HepG2 (cell line): ENCODE measurements around the gene SPECC1L. TPM values are rescaled to one million over a fixed set of nuclear protein-coding genes. Genes with fewer than 3 reads are reported as not detected.

ENCODE experiments used
- FOSL2 ChIP-seq: sonication (generic); formaldehyde crosslinking; IDR thresholded peaks from 2 replicates; pipeline ENCODE4 v1.4.0; 2020; ENCODE audit warnings: missing genetic modification reagents
- FOXK1 ChIP-seq: sonication (generic); formaldehyde crosslinking; IDR thresholded peaks from 2 replicates; pipeline ENCODE4 v1.4.0; 2020; ENCODE audit warnings: low read depth, missing genetic modification reagents, borderline replicate concordance
- GLMP ChIP-seq: sonication (generic); formaldehyde crosslinking; IDR thresholded peaks from 2 replicates; pipeline ENCODE4 v1.9.0; 2021; ENCODE audit warnings: missing genetic modification reagents, mild to moderate bottlenecking, borderline replicate concordance
- IKZF4 ChIP-seq: sonication (generic); formaldehyde crosslinking; IDR thresholded peaks from 2 replicates; pipeline ENCODE4 v1.5.1; 2020; ENCODE audit warnings: borderline replicate concordance, mild to moderate bottlenecking, low read depth, missing genetic modification reagents; ENCODE audit errors: not compliant biosample characterization
- IRF1 ChIP-seq: sonication (generic); formaldehyde crosslinking; IDR thresholded peaks from 2 replicates; pipeline ENCODE4 v1.4.0; 2020; ENCODE audit warnings: low read depth, mild to moderate bottlenecking, missing genetic modification reagents
- NONO ChIP-seq, 2 experiments: fragments of 450-650 bp in 1 of 2; sonication (generic) in 1 of 2; formaldehyde crosslinking in 1 of 2; IDR thresholded peaks in 1 of 2; conservative IDR thresholded peaks in 1 of 2; 2 replicates each; pipeline versions ENCODE4 v1.6.1 to v1.8.0; 2017 to 2022; ENCODE audit warnings: mild to moderate bottlenecking in 1 of 2, missing genetic modification reagents in 1 of 2, moderate library complexity in 1 of 2
- PHB2 ChIP-seq: fragments of 450-650 bp; IDR thresholded peaks from 2 replicates; pipeline ENCODE4 v1.6.1; 2018; ENCODE audit not compliant: partially characterized antibody
- POGK ChIP-seq: sonication (generic); formaldehyde crosslinking; conservative IDR thresholded peaks from 2 replicates; pipeline ENCODE4 v1.8.0; 2022; ENCODE audit warnings: mild to moderate bottlenecking, moderate library complexity, missing genetic modification reagents
- POLR2A ChIP-seq, 2 experiments: IDR thresholded peaks; 2 replicates each; pipeline ENCODE4 v1.6.1; 2011; ENCODE audit warnings: low read depth in 2 of 2, low read length in 2 of 2, mild to moderate bottlenecking in 1 of 2, moderate library complexity in 1 of 2; ENCODE audit not compliant: insufficient read depth in 1 of 2
- SALL1 ChIP-seq: sonication (generic); formaldehyde crosslinking; IDR thresholded peaks from 2 replicates; pipeline ENCODE4 v1.8.0; 2022; ENCODE audit warnings: mild to moderate bottlenecking, missing genetic modification reagents
- SKI ChIP-seq: fragments of 450-650 bp; IDR thresholded peaks from one replicate; pipeline ENCODE4 v1.6.1; 2018; ENCODE audit warnings: mild to moderate bottlenecking; ENCODE audit not compliant: partially characterized antibody
- TCF12 ChIP-seq, 2 experiments: fragments of 450-650 bp in 1 of 2; sonication (generic) in 1 of 2; formaldehyde crosslinking in 1 of 2; IDR thresholded peaks; 2 replicates each; pipeline versions ENCODE4 v1.6.1 to v1.8.0; 2017 to 2022; ENCODE audit warnings: antibody characterized with exemption in 1 of 2, mild to moderate bottlenecking in 1 of 2, missing genetic modification reagents in 1 of 2, moderate library complexity in 1 of 2
- TERF1 ChIP-seq: sonication (generic); formaldehyde crosslinking; IDR thresholded peaks from 2 replicates; pipeline ENCODE4 v1.8.0; 2022; ENCODE audit warnings: mild to moderate bottlenecking, missing genetic modification reagents, moderate library complexity
- THRA ChIP-seq: sonication (generic); formaldehyde crosslinking; IDR thresholded peaks from 2 replicates; pipeline ENCODE4 v1.4.0; 2020; ENCODE audit warnings: missing genetic modification reagents, borderline replicate concordance
- THYN1 ChIP-seq: sonication (generic); formaldehyde crosslinking; IDR thresholded peaks from 2 replicates; pipeline ENCODE4 v1.8.1; 2023; ENCODE audit warnings: low read depth, mild to moderate bottlenecking, moderate library complexity, missing genetic modification reagents, borderline replicate concordance
- ZNF274 ChIP-seq: sonication (generic); formaldehyde crosslinking; IDR thresholded peaks from 2 replicates; pipeline ENCODE4 v1.5.1; 2020; ENCODE audit warnings: mild to moderate bottlenecking, missing genetic modification reagents
- ZNF333 ChIP-seq: sonication (generic); formaldehyde crosslinking; IDR thresholded peaks from 2 replicates; pipeline ENCODE4 v1.4.0; 2020; ENCODE audit warnings: mild to moderate bottlenecking, missing genetic modification reagents, borderline replicate concordance
- ZNF44 ChIP-seq: sonication (generic); formaldehyde crosslinking; IDR thresholded peaks from 2 replicates; pipeline ENCODE4 v1.5.1; 2020; ENCODE audit warnings: mild to moderate bottlenecking, missing genetic modification reagents
- ZNF446 ChIP-seq: sonication (generic); formaldehyde crosslinking; IDR thresholded peaks from 2 replicates; pipeline ENCODE4 v1.5.0; 2020; ENCODE audit warnings: mild to moderate bottlenecking, missing genetic modification reagents
- ZNF672 ChIP-seq: sonication (generic); formaldehyde crosslinking; IDR thresholded peaks from 2 replicates; pipeline ENCODE4 v1.8.1; 2022; ENCODE audit warnings: missing genetic modification reagents
- ZNF746 ChIP-seq: sonication (generic); formaldehyde crosslinking; IDR thresholded peaks from 2 replicates; pipeline ENCODE4 v1.8.0; 2022; ENCODE audit warnings: mild to moderate bottlenecking, missing genetic modification reagents
- ZNF883 ChIP-seq: sonication (generic); formaldehyde crosslinking; IDR thresholded peaks from 2 replicates; pipeline ENCODE4 v1.5.1; 2020; ENCODE audit warnings: mild to moderate bottlenecking, missing genetic modification reagents; ENCODE audit errors: not compliant biosample characterization
- polyA plus RNA-seq, 8 experiments: library from polyadenylated mRNA; depleted of rRNA in 3 of 8; stranded (reverse) in 7 of 8; unstranded in 1 of 8; fragments of >200 nt; fragmentation: Illumina TruSeq in 4 of 8; extraction: Trizol in 4 of 8; gene quantifications; 2 replicates each; pipeline versions ENCODE4 v1.2.1 to v1.2.3, GENCODE V29; 2011 to 2016; ENCODE audit warnings: low read depth in 4 of 8, missing spikeins in 1 of 8, mixed read lengths in 1 of 8; ENCODE audit not compliant: insufficient read depth in 1 of 8
- total RNA-seq, 5 experiments: library from RNA; depleted of rRNA; stranded (reverse); fragments of >200 nt; fragmentation: Illumina TruSeq; extraction: Trizol; gene quantifications; 2 replicates each; pipeline ENCODE4 v1.2.3, GENCODE V29; 2016; ENCODE audit warnings: low read depth in 1 of 5

SPECC1L gene
- total and polyA plus RNA-seq, 2 of the 13 experiments (the other 11 are each of a cell fraction or from before 2014, with no cell fraction given): 14.1 to 30.3 TPM

- TF ChIP-seq ZNF746 (CRISPR knock-in tag) (0 out of 2 replicates have a peak, but pooled peaks have one; percentile 23), TERF1 (CRISPR knock-in tag) (no peak), THRA (CRISPR knock-in tag) (no peak), ZNF672 (no peak), ZNF44 (no peak), POLR2A (IDR thresholded peaks at IDR 0.05; ENCODE audit: insufficient read depth in 1 of 2, low read depth in 2 of 2, low read length in 2 of 2) (peak in 1 of 2 experiments; percentile 13; a peak in 1 of 4 replicates), GLMP (CRISPR knock-in tag) (no peak), FOSL2 (0 out of 2 replicates have a peak, but pooled peaks have one; percentile 9), SKI (no peak), FOXK1 (CRISPR knock-in tag) (no peak), THYN1 (CRISPR knock-in tag) (no peak), NONO (IDR thresholded peaks at IDR 0.05) (no peak), NONO (CRISPR knock-in tag; conservative IDR thresholded peaks at IDR 0.05) (peak; percentile 54), ZNF446 (no peak), ZNF274 (no peak), PHB2 (no peak), ZNF333 (CRISPR knock-in tag) (no peak), SALL1 (peak; percentile 37; the same call in 1 of the 2 replicates), IKZF4 (no peak), IRF1 (CRISPR knock-in tag) (no peak), POGK (no peak), TCF12 (IDR thresholded peaks at IDR 0.05) (no peak), TCF12 (CRISPR knock-in tag; IDR thresholded peaks at IDR 0.05) (no peak), ZNF883 (CRISPR knock-in tag) (no peak)
These were observed 149.7 kb downstream of the SPECC1L start (continued) for GRCh38 chr22:24420072-24420976.
